Astrocyte of the spinal cord (primary cell): Measurements from ENCODE around the gene NLRP1.

ENCODE experiments used
- DNase-seq: peaks from one replicate; pipeline ENCODE4 v3.0.0; 2011; ENCODE audit warnings: low read depth, low spot score
- H3K4me3 ChIP-seq: 2 replicates; pipeline ENCODE4 v1.5.1; 2011; ENCODE audit warnings: low read depth, mild to moderate bottlenecking, low read length, moderate library complexity
- CTCF ChIP-seq: IDR thresholded peaks from 2 replicates; pipeline ENCODE4 v1.5.1; 2012; ENCODE audit warnings: low read depth, mild to moderate bottlenecking, low read length, inconsistent platforms
- in situ Hi-C: cut with HindIII; loops from 2 replicates; pipeline ENCODE4 v1.10.0; 2017; ENCODE audit warnings: low sequenced_read_pairs

NLRP1 gene

GRCh38 chr17:5584383-5585286, at the start of gene NLRP1:
Gene NLRP1 (minus strand): TSS chr17:5584509. CDS start chr17:5583957, 552 bp downstream.
- peak; percentile 90 for DNase-seq
- in situ Hi-C loops, result no loop called here
- H3K4me3 ChIP-seq, result peak within 1 kb of the TSS; percentile 28
- no peak for TF ChIP-seq CTCF

GRCh38 chr17:5631958-5632590, 47.8 kb upstream of the NLRP1 start:
- H3K4me3 ChIP-seq, result no peak overlapping the region
- no peak for TF ChIP-seq CTCF
- no peak for DNase-seq
- in situ Hi-C loops, result no loop called here

- DNase-seq, result no peak
- no peak for TF ChIP-seq CTCF
- in situ Hi-C loops, result no loop called here
- H3K4me3 ChIP-seq, result no peak overlapping the region
Observed at GRCh38 chr17:5630434-5630833, 46.1 kb upstream of the NLRP1 start.

GRCh38 chr17:5629128-5629527, 44.8 kb upstream of the NLRP1 start:
- DNase-seq, result no peak
- in situ Hi-C loops, result no loop called here
- H3K4me3 ChIP-seq, result no peak overlapping the region
- TF ChIP-seq CTCF, result no peak

GRCh38 chr17:5628262-5628661, 44.0 kb upstream of the NLRP1 start:
- DNase-seq, result no peak
- in situ Hi-C loops, result no loop called here
- TF ChIP-seq CTCF, result no peak
- no peak overlapping the region for H3K4me3 ChIP-seq

GRCh38 chr17:5624211-5624610, 39.9 kb upstream of the NLRP1 start:
- no peak overlapping the region for H3K4me3 ChIP-seq
- TF ChIP-seq CTCF, result no peak
- in situ Hi-C loops, result no loop called here
- no peak for DNase-seq
